Prostate gland (tissue), 2 donors: ENCODE results near the gene SERPINB13.

Experiments
- CTCF ChIP-seq, 4 experiments: fragments of 200-600 bp in 2 of 4; fragments of 450-650 bp in 2 of 4; sonication (generic) in 2 of 4; IDR thresholded peaks; 1 replicate in 3 of 4; 2 replicates in 1 of 4; pipeline ENCODE4 v1.5.1; 2016 to 2019; ENCODE audit warnings: antibody characterized with exemption in 4 of 4, mild to moderate bottlenecking in 2 of 4, moderate library complexity in 2 of 4
- POLR2A ChIP-seq: fragments of 450-650 bp; IDR thresholded peaks from one replicate; pipeline ENCODE4 v1.6.1; 2016; ENCODE audit warnings: antibody characterized with exemption, mild to moderate bottlenecking

GRCh38 chr18:63648241-63648640 lies 61.1 kb downstream of the SERPINB13 start:
- no peak for TF ChIP-seq POLR2A
- no peak for TF ChIP-seq CTCF (IDR thresholded peaks at IDR 0.05)
